NB4 (cell line): Measurements from ENCODE around the gene ARHGEF5.

ENCODE experiments used
- CTCF ChIP-seq: IDR thresholded peaks from one replicate; pipeline ENCODE4 v1.5.1; 2012; ENCODE audit warnings: low read depth, low read length
- POLR2A ChIP-seq: IDR thresholded peaks from 2 replicates; pipeline ENCODE4 v1.6.1; 2011; ENCODE audit warnings: mild to moderate bottlenecking; ENCODE audit not compliant: insufficient read length; ENCODE audit errors: extremely low read depth

- no peak for TF ChIP-seq POLR2A
- TF ChIP-seq CTCF, result no peak
These were observed 59.6 kb downstream of the ARHGEF5 start for GRCh38 chr7:144414815-144415214.
